ENCODE measurements around the gene PDHX. TPM values are rescaled to one million over a fixed set of nuclear protein-coding genes. Genes with fewer than 3 reads are reported as not detected.

The PDHX gene
- polyA plus RNA-seq, 2 donors: 13.6 to 13.7 TPM

DNA sequence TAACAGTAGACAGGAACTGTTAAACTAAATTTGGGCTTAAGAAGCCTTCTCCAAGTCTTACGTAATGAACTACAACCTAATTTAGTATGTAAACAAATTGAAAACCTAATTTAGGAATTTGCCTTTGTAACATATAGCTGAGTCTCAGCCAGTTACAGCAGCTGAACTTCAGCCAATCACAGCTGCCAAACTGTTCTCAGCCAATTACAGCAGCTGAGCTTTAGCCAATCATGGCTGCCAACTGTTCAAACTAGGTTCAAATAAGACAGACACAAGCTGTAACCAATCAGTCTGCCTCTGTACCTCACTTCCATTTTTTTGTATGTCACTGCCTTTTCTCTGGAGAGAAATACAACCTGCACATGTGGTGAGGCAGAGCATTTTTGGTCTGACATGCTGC lies 127.5 kb downstream of the PDHX start:
- Histone ChIP-seq H3K4me1 (ENCODE audit: control insufficient read depth in 2 of 2, insufficient read depth in 2 of 2, low read length in 1 of 2) (peaks cover 0 to 2% of the 10 kb centered on the region in 2 donors), H3K27me3 (ENCODE audit: control insufficient read depth in 1 of 2, insufficient read depth in 2 of 2, low read length in 2 of 2) (no peaks in the 10 kb centered on the region)
- 62 to 66% methylated on average over 1 of the region's 1 CpG for WGBS, 2 donors

DNA sequence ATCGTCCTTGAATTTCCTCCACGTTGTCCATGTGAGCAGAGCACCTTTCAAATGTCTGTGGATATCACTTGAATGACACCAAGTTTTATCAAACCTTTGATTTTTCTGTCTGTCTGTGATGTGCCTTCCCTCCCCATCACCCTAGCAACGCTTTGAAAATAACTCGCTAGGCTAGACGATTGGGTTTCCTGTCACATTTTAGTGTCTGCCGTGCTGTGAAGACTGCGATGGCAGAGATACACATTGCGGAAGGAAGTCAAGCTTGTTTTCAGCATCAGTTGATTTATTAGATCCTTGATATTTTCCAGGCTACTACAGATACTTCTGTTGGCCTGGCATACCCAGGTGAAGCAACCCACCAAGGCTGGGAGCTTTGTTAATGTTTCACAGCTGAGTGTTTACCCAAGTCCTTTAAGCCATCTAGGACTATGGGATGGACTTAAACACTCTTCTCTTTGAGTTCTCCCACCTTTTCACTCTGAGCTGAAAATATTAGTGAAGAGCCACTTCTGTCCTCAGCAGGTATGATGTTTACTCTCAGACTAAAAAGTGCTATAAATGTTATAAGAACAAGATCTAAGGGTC lies 128.9 kb downstream of the PDHX start:
- H3K9me3 ChIP-seq (ENCODE audit: control insufficient read depth in 2 of 2, insufficient read depth in 1 of 2, low read depth in 1 of 2, low read length in 1 of 2): no peaks in the 10 kb centered on the region
- WGBS, 2 donors: 67 to 72% methylated on average over 8 of the region's 8 CpGs
- no peak overlapping the region for H3K27ac ChIP-seq (ENCODE audit: low read depth in 2 of 2, low read length in 1 of 2)
- H3K4me1 ChIP-seq (ENCODE audit: control insufficient read depth in 2 of 2, insufficient read depth in 2 of 2, low read length in 1 of 2): peaks cover 0 to 2% of the 10 kb centered on the region in 2 donors
- H3K4me3 ChIP-seq (ENCODE audit: low read depth in 1 of 2, low read length in 2 of 2): no peak overlapping the region
- no peaks in the 10 kb centered on the region for H3K27me3 ChIP-seq (ENCODE audit: control insufficient read depth in 1 of 2, insufficient read depth in 2 of 2, low read length in 2 of 2)
- no peaks in the 10 kb centered on the region for H3K36me3 ChIP-seq (ENCODE audit: control insufficient read depth in 2 of 2, insufficient read depth in 2 of 2, low read length in 1 of 2)

More for the DNA sequence above, 127.5 kb downstream of the PDHX start:
- H3K9me3 ChIP-seq (ENCODE audit: control insufficient read depth in 2 of 2, insufficient read depth in 1 of 2, low read depth in 1 of 2, low read length in 1 of 2): no peaks in the 10 kb centered on the region
- no peaks in the 10 kb centered on the region for H3K36me3 ChIP-seq (ENCODE audit: control insufficient read depth in 2 of 2, insufficient read depth in 2 of 2, low read length in 1 of 2)
- no peak overlapping the region for H3K27ac ChIP-seq (ENCODE audit: low read depth in 2 of 2, low read length in 1 of 2)
- H3K4me3 ChIP-seq (ENCODE audit: low read depth in 1 of 2, low read length in 2 of 2): no peak overlapping the region

Other genes with a start within 250 kb of the PDHX start
- 10 to 100 TPM in 1 of 2 donors, 1 to 10 TPM in 1; 8.5 to 12.5 TPM for gene APIP, start 239 bp upstream of the PDHX start, polyA plus RNA-seq
- 100 to 1,000 TPM; 130 to 161 TPM for gene CD44, start 222.6 kb downstream of the PDHX start, polyA plus RNA-seq